Adrenal gland (tissue), 12 donors: Measurements from ENCODE around the gene SAMD11. TPM values are rescaled to one million over a fixed set of nuclear protein-coding genes. Genes with fewer than 3 reads are reported as not detected.
"Not testable (repeated sequence)": the region's sequence is repeated elsewhere in the genome, so short reads cannot be mapped to it uniquely, and the experiment has no call there.

Experiments
- DNase-seq, 7 donors: peaks; one replicate each; pipeline ENCODE4 v3.0.0-alpha.2; 2019 to 2020
- H3K27ac ChIP-seq, 5 donors: fragments of 200-600 bp; sonication (generic) in 4 of 5; 1 replicate in 3 of 5; 2 replicates in 2 of 5; pipeline versions ENCODE4 v1.5.1 to v1.8.0; 2016 to 2020; ENCODE audit warnings: mild to moderate bottlenecking in 1 of 5
- H3K27me3 ChIP-seq: fragments of 200-600 bp; 2 replicates; pipeline ENCODE4 v1.8.0; 2021
- H3K36me3 ChIP-seq, 2 donors: fragments of 200-600 bp; replicated peaks in 1 of 2; 1 replicate in 1 of 2; 2 replicates in 1 of 2; pipeline versions ENCODE4 v1.5.1 to v1.8.0; 2018 to 2022
- H3K4me1 ChIP-seq, 2 donors: fragments of 200-600 bp; replicated peaks in 1 of 2; 1 replicate in 1 of 2; 2 replicates in 1 of 2; pipeline versions ENCODE4 v1.5.1 to v1.8.0; 2018 to 2021
- H3K4me3 ChIP-seq, 4 donors: fragments of 200-600 bp; sonication (generic) in 3 of 4; one replicate each; pipeline ENCODE4 v1.5.1; 2016 to 2018
- H3K9me3 ChIP-seq, 3 donors: fragments of 200-600 bp; sonication (generic) in 1 of 3; replicated peaks in 1 of 3; 1 replicate in 2 of 3; 2 replicates in 1 of 3; pipeline versions ENCODE4 v1.5.1 to v1.8.0; 2016 to 2021
- POLR2A ChIP-seq, 2 donors: fragments of 450-650 bp; IDR thresholded peaks; one replicate each; pipeline ENCODE4 v1.6.1; 2017; ENCODE audit warnings: antibody characterized with exemption in 2 of 2, mild to moderate bottlenecking in 2 of 2, moderate library complexity in 1 of 2
- WGBS, 4 donors: extraction: QIAGEN DNeasy Blood & Tissue Kit in 2 of 4; methylation state at CpG; one replicate each; pipeline versions ENCODE4 v1.1.5 to v1.1.7; 2013 to 2017; 5-methylcytosine and 5-hydroxymethylcytosine counted together
- intact Hi-C, 2 donors: fragments of 100-400 bp; cut with DNase I; formaldehyde crosslinking; loops; one replicate each; pipeline versions ENCODE4 v1.14.1 to v1.15.0; 2022 to 2023
- polyA plus RNA-seq, 3 donors: library from polyadenylated mRNA; stranded (reverse); fragments of 200-250 nt in 2 of 3; fragments of 350-450 nt in 1 of 3; fragmentation: Illumina TruSeq in 1 of 3; extraction: RNeasy Lipid Tissue Mini Kit (QIAGEN cat#74804) in 1 of 3; gene quantifications; one replicate each; pipeline ENCODE4 v1.2.3, GENCODE V29; 2013 to 2014
- total RNA-seq, 9 donors: library from RNA; depleted of rRNA in 4 of 9; stranded (reverse); fragments of >200 nt in 4 of 9; fragments of 120-200 nt in 1 of 9; fragmentation: NEBNext Ultra II Directional in 1 of 9; extraction: Animal tissue kit (Norgen Biotek cat#: 25700) in 1 of 9; gene quantifications; one replicate each; pipeline versions ENCODE4 v1.1.0 to v1.2.4, GENCODE V29; 2013 to 2023
- TF ChIP-seq, protein P1 (sequence below), 6 experiments: fragments of 450-650 bp in 4 of 6; fragments of 200-600 bp in 2 of 6; sonication (generic) in 1 of 6; IDR thresholded peaks; 1 replicate in 5 of 6; 2 replicates in 1 of 6; pipeline versions ENCODE4 v1.5.1 to v1.8.0; 2016 to 2021; ENCODE audit warnings: antibody characterized with exemption in 6 of 6, mild to moderate bottlenecking in 2 of 6, moderate library complexity in 1 of 6
- donor health status: healthy with polysubstance abuse.
- donor health status: Bipolar disorder and iron deficiency.
- donor health status: DM: yes; HTN: yes; CAD: no.
- donor health status: DM: no; HTN: no; CAD: no.
- donor health status: DM: no; HTN: no; CAD: no.
- donor health status: DM: yes; HTN: yes; CAD: no.

Gene SAMD11
- total and polyA plus RNA-seq, 12 donors = 1.8 to 96.6 (median 16.7) TPM

DNA sequence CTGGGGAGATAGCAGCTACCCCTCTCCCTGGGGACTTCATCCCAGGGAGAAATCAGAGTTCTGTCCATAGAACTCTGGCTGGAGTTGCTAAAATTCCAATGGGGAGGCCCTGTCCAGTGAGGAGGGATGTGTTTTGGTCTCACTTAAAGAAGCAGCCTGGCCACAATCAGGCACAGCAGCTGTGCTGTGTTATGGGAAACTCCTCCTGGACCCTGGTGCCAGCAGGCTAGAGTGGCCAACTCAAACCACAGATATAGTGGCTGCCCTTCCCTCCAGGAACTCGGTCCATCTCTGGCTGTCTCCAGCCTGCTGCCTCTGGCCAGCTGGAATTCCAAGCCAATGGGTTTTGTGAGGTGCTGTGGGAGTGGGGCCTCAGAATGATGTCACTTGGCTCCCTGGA lies 37.4 kb upstream of the SAMD11 start:
- intact Hi-C loops = no loop called here

DNA sequence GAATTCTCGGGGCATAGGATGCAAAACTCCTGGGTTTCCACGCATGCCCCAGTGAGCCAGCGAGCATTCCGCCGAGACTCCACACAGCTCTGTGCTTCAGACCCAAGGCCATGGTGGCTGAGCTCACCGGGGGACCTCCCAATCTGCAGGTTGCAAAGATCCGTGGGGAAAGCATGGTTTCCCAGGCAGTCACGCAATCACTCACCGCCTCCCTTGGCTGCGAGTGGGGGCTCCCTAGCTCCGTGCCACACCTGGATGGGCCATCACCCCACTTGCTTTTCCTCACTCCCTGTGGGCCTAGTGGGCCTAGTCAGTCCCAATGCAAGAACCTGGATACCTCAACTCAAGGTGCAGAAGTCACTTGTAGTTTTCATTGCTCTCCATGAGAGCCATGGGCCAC lies 37.0 kb upstream of the SAMD11 start:
- TF ChIP-seq, protein P1, sequence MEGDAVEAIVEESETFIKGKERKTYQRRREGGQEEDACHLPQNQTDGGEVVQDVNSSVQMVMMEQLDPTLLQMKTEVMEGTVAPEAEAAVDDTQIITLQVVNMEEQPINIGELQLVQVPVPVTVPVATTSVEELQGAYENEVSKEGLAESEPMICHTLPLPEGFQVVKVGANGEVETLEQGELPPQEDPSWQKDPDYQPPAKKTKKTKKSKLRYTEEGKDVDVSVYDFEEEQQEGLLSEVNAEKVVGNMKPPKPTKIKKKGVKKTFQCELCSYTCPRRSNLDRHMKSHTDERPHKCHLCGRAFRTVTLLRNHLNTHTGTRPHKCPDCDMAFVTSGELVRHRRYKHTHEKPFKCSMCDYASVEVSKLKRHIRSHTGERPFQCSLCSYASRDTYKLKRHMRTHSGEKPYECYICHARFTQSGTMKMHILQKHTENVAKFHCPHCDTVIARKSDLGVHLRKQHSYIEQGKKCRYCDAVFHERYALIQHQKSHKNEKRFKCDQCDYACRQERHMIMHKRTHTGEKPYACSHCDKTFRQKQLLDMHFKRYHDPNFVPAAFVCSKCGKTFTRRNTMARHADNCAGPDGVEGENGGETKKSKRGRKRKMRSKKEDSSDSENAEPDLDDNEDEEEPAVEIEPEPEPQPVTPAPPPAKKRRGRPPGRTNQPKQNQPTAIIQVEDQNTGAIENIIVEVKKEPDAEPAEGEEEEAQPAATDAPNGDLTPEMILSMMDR (IDR thresholded peaks at IDR 0.05) = no peak
- no peak for TF ChIP-seq POLR2A (IDR thresholded peaks at IDR 0.05)
- Histone ChIP-seq H3K4me1 (no peaks in the 10 kb centered on the region), H3K36me3 (no peaks in the 10 kb centered on the region), H3K27ac (no peak overlapping the region), H3K27me3 (peaks cover 31% of the 10 kb centered on the region), H3K9me3 (no peaks in the 10 kb centered on the region), H3K4me3 (no peak overlapping the region)
- WGBS, 4 donors = 72 to 86% (median 84%) methylated on average over 6 to 11 of the region's 11 CpGs
- no peak for DNase-seq
- intact Hi-C loops = no loop called here

More for the DNA sequence above, 37.4 kb upstream of the SAMD11 start:
- no peak overlapping the region for H3K27ac ChIP-seq
- no peaks in the 10 kb centered on the region for H3K4me1 ChIP-seq
- TF ChIP-seq, protein P1 (IDR thresholded peaks at IDR 0.05) = no peak
- no peak for TF ChIP-seq POLR2A (IDR thresholded peaks at IDR 0.05)
- no peak overlapping the region for H3K4me3 ChIP-seq
- H3K27me3 ChIP-seq = peaks cover 35% of the 10 kb centered on the region
- no peaks in the 10 kb centered on the region for H3K36me3 ChIP-seq
- 70 to 78% methylated on average over 1 of the region's 1 CpG; no CpG with 5 or more reads in 2 of the 4 donors for WGBS, 4 donors
- no peaks in the 10 kb centered on the region for H3K9me3 ChIP-seq
- no peak for DNase-seq

DNA sequence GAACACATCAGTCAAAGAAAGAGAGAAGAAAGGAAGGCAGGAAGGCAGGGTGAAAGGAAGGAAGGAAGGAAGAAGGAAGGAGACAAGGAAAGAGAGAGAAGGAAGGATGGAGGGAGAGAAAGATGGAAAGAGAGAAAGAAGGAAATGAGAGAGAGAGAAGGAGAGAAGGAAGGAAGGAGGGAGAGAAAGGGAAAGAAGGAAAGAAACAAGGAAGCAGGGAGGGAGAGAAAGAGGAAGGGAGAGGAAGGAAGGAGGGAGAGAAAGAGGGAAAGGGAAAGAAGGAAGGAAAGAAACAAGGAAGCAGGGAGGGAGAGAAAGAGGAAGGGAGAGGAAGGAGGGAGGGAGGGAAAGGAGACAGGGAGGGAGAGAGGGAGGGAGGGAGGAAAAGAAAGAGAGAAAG lies 35.4 kb upstream of the SAMD11 start:
- Histone ChIP-seq H3K4me1 (no peaks in the 10 kb centered on the region), H3K4me3 (no peak overlapping the region), H3K9me3 (no peaks in the 10 kb centered on the region), H3K27me3 (peaks cover 19% of the 10 kb centered on the region), H3K36me3 (no peaks in the 10 kb centered on the region), H3K27ac (no peak overlapping the region)
- intact Hi-C loops = no loop called here
- DNase-seq = no peak
- TF ChIP-seq POLR2A (IDR thresholded peaks at IDR 0.05) = no peak
- TF ChIP-seq, protein P1 (IDR thresholded peaks at IDR 0.05) = no peak

DNA sequence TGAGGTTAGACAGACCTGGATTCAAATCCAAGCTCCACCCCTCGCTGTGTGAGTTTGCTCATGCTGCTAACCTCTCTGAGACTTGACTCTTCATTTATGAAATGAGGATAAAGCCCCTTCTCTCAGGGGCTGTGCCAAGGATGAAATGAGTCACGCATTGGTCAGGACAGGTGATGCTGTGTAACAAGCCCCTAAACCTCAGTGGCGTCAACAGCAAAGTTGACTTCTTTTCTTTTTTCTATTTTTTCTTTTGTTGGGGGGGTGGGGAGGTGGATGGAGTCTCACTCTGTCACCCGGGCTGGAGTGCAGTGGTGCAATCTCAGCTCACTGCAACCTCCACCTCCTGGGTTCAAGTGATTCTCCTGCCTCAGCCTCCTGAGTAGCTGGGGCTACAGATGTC lies 33.9 kb upstream of the SAMD11 start:
- WGBS, 4 donors = 74 to 90% (median 85%) methylated on average over 4 of the region's 4 CpGs
- H3K4me1 ChIP-seq, H3K36me3 ChIP-seq, H3K4me3 ChIP-seq, H3K9me3 ChIP-seq, intact Hi-C loops, DNase-seq, H3K27ac ChIP-seq: not testable (repeated sequence)
- H3K27me3 ChIP-seq = peaks cover 10% of the 10 kb centered on the region

DNA sequence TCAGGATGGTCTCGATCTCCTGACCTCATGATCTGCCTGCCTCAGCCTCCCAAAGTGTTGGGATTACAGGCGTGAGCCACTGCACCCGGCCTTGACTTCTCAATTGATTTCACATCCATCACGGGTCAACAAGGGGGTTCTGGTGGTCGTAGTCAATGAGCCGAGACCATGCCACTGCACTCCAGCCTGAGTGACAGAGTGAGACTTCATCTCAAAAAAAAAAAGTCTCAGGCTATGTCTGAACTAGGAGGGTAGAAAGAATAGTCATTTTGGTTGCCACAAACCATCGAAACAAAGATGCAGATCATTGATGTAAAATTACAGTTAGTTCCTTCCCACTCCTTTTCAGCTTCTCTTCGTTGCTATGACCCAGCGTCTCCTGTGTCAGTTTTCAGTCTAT lies 33.5 kb upstream of the SAMD11 start:
- H3K27me3 ChIP-seq, intact Hi-C loops: not testable (repeated sequence)
- WGBS, 4 donors = 70 to 85% (median 77%) methylated on average over 9 of the region's 9 CpGs

More for the DNA sequence above, 33.5 kb upstream of the SAMD11 start:
- not testable (repeated sequence) for H3K4me1 ChIP-seq, H3K36me3 ChIP-seq, H3K4me3 ChIP-seq, DNase-seq, H3K27ac ChIP-seq, H3K9me3 ChIP-seq
